Activated B cell treated with CpG ODN at 0.5 μM for 24 hours (primary cell): Measurements from ENCODE around the gene PDE1C. TPM values are rescaled to one million over a fixed set of nuclear protein-coding genes. Genes with fewer than 3 reads are reported as not detected.

ENCODE experiments used
- ATAC-seq: fragments of 200-7000 bp; cut with Tn5 transposase; one replicate; pipeline ENCODE4 v1.10.0; 2021; ENCODE audit warnings: low read depth, mild to moderate bottlenecking, moderate library complexity
- CTCF ChIA-PET: fragments of 350-600 bp; sonication (Branson Sonifier 250); formaldehyde crosslinking; loops from one replicate; lab custom pipeline; 2021; ENCODE audit warnings: antibody characterized with exemption; lab: Charles Lee
- POLR2A ChIA-PET: fragments of 350-600 bp; sonication (Branson Sonifier 250); formaldehyde crosslinking; loops from one replicate; lab custom pipeline; 2021; ENCODE audit warnings: antibody characterized with exemption; lab: Charles Lee
- DNase-seq: peaks from one replicate; pipeline ENCODE4 v3.0.0; 2022
- H3K27ac Mint-ChIP-seq: one replicate; pipeline ENCODE4 v1.8.0; 2020; ENCODE audit warnings: mixed read lengths
- H3K27me3 Mint-ChIP-seq: one replicate; pipeline ENCODE4 v1.8.0; 2021; ENCODE audit warnings: mixed read lengths
- H3K36me3 Mint-ChIP-seq: one replicate; pipeline ENCODE4 v1.8.0; 2021; ENCODE audit warnings: low read depth, mixed read lengths
- H3K4me1 Mint-ChIP-seq: one replicate; pipeline ENCODE4 v1.8.0; 2021; ENCODE audit warnings: mixed read lengths
- H3K4me3 Mint-ChIP-seq: one replicate; pipeline ENCODE4 v1.8.0; 2020; ENCODE audit warnings: mild to moderate bottlenecking, mixed read lengths
- H3K9me3 Mint-ChIP-seq: one replicate; pipeline ENCODE4 v1.8.0; 2020; ENCODE audit warnings: mixed read lengths
- CTCF ChIP-seq: fragments of 200-600 bp; IDR thresholded peaks from one replicate; pipeline ENCODE4 v1.8.0; 2022; ENCODE audit warnings: antibody characterized with exemption, mild to moderate bottlenecking
- intact Hi-C: fragments of 100-400 bp; cut with micrococcal nuclease; formaldehyde crosslinking; loops from one replicate; pipeline ENCODE4 v1.15.1; 2024
- total RNA-seq: library from RNA; stranded (reverse); gene quantifications from 2 replicates; pipeline ENCODE4 v1.2.3, GENCODE V29; 2022

Gene PDE1C
- total RNA-seq, 1 donor from 2014 or later: not detected

DNA sequence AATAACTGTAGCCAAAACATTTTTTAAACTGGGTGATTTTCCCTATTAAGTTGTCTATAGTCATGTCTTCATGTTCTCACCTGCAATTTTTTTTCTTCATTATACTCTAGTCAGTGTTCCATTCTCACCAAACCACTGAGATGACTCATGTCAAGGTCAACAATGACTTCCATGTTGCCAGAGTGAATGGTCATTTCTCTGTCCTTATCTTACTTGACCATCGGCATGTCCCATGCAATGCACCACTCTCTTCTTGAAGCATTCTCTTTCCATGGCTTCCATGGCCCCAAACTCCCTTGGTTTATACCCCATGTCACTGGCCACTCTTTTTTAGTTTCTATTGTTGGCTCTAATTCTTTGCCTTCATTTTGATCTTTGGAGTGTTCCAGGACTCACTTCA lies 209.3 kb downstream of the PDE1C start:
- Mint-ChIP-seq H3K36me3 (no peaks in the 10 kb centered on the region), H3K27ac (no peak overlapping the region), H3K9me3 (no peaks in the 10 kb centered on the region), H3K4me1 (no peaks in the 10 kb centered on the region), H3K4me3 (no peak overlapping the region), H3K27me3 (no peaks in the 10 kb centered on the region)
- no peak for DNase-seq
- CTCF ChIA-PET: no interaction called here
- intact Hi-C loops: no loop called here
- TF ChIP-seq CTCF: no peak
- POLR2A ChIA-PET: no interaction called here
- no peak for ATAC-seq

DNA sequence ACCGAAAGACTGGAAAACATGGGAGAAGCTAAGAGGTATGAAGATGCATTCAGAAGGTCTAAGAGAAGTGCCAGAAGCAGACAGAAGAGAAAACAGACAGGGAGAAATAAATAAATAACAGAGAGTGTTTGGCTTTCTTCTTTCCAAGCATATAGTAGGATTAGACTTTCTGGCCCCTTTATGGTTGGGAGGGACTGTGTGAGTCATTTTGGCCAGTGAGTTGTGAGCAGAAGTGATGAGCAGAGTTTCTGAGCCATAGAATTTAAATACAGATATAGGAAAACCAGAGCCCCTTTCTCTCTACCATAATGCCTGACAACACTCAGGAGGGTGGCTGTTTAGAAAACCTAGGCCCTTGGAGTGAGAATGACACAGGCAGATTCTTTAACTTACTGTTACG lies 212.2 kb downstream of the PDE1C start:
- ChIA-PET CTCF (no interaction called here), POLR2A (no interaction called here)
- no peak for TF ChIP-seq CTCF
- no peak for DNase-seq
- Mint-ChIP-seq H3K9me3 (no peaks in the 10 kb centered on the region), H3K4me3 (no peak overlapping the region), H3K27ac (no peak overlapping the region), H3K4me1 (no peaks in the 10 kb centered on the region), H3K27me3 (no peaks in the 10 kb centered on the region), H3K36me3 (no peaks in the 10 kb centered on the region)
- ATAC-seq: no peak
- intact Hi-C loops: no loop called here

GRCh38 chr7:31857172-31857571 lies 213.0 kb downstream of the PDE1C start:
- no peak overlapping the region for H3K4me3 Mint-ChIP-seq

GRCh38 chr7:31856337-31856736 lies 213.9 kb downstream of the PDE1C start:
- no peak overlapping the region for H3K4me3 Mint-ChIP-seq
- H3K27me3 Mint-ChIP-seq: no peaks in the 10 kb centered on the region
- ATAC-seq (no peak), DNase-seq (no peak)
- no peaks in the 10 kb centered on the region for H3K36me3 Mint-ChIP-seq
- no peak for TF ChIP-seq CTCF
- ChIA-PET POLR2A (no interaction called here), CTCF (no interaction called here)
- intact Hi-C loops: no loop called here
- no peak overlapping the region for H3K27ac Mint-ChIP-seq
- H3K4me1 Mint-ChIP-seq: no peaks in the 10 kb centered on the region
- H3K9me3 Mint-ChIP-seq: no peaks in the 10 kb centered on the region

More at GRCh38 chr7:31857172-31857571, 213.0 kb downstream of the PDE1C start:
- POLR2A ChIA-PET: no interaction called here
- no peak for DNase-seq
- intact Hi-C loops: no loop called here
- H3K27me3 Mint-ChIP-seq: no peaks in the 10 kb centered on the region
- no peaks in the 10 kb centered on the region for H3K4me1 Mint-ChIP-seq
- CTCF ChIA-PET: no interaction called here
- no peaks in the 10 kb centered on the region for H3K9me3 Mint-ChIP-seq
- no peak for TF ChIP-seq CTCF
- no peak for ATAC-seq
- no peaks in the 10 kb centered on the region for H3K36me3 Mint-ChIP-seq
- H3K27ac Mint-ChIP-seq: no peak overlapping the region

DNA sequence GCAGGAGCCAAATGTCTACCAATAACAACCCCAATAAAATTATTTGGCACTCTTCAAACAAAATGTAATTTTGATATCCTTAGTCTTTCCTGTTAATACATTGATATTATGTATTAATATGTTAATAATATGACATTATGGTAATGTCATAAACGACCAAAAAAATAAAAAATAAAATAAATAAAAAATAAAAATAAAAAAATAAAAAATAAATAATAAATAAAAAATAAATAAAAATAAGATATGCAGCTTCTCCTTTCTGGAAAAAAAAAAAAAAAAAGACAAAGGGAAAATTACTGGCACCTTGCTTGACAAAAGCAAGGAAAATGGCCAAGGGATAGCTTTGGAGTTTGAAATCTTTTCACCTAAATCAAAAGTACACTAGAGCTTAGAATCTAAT lies 214.7 kb downstream of the PDE1C start:
- no peak overlapping the region for H3K4me3 Mint-ChIP-seq
- CTCF ChIA-PET: no interaction called here

More for the DNA sequence above, 214.7 kb downstream of the PDE1C start:
- Mint-ChIP-seq H3K27me3 (no peaks in the 10 kb centered on the region), H3K4me1 (no peaks in the 10 kb centered on the region), H3K36me3 (no peaks in the 10 kb centered on the region), H3K9me3 (no peaks in the 10 kb centered on the region), H3K27ac (no peak overlapping the region)
- intact Hi-C loops: no loop called here
- ATAC-seq: no peak
- DNase-seq: no peak
- no peak for TF ChIP-seq CTCF
- POLR2A ChIA-PET: no interaction called here
